NCI-H2171 treated with DMSO at 0.1 percent for 48 hours (cell line): ENCODE data around the gene NRBF2.

Experiments
- DNase-seq: peaks from one replicate; lab custom pipeline; 2025; lab: John Stamatoyannopoulos, UW

Gene NRBF2

DNA sequence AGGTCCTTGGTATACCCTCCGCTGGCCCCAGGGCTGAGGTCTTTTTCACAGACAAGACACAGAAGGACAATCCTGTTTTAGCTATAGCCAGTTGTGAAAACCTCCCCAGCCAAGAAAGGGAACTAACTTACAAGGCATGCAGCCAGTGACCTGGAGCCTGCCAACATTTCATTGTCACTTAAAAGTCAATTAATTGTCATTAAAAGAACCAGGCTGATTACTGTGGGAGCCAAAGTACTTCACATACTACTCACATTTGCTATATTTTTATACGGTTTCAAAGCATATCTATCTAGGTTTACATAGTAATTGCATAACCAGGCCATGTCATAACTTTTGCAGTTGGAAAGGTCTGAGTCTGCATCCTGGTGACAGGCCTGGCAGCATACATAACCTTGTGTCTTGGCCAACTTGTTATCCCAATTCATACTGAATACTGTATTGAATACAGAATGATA is 31.1 kb downstream of the NRBF2 start:
- no peak for DNase-seq

DNA sequence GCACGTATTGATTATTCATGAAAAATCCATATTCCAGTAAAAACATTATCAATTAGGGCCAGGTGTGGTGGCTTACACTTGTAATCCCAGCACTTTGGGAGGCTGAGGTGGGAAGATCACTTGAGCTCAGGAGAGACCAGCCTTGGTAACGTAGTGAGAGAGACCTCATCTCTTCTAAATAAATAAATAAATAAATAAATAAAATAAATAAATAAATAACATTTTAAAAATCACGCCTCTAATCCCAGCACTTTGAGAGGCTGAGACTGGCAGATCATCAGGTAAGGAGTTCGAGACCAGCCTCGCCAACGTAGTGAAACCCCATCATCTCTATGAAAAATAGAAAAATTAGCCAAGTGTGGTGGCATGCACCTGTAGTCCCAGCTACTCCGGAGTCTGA is 32.1 kb downstream of the NRBF2 start:
- no peak for DNase-seq

DNA sequence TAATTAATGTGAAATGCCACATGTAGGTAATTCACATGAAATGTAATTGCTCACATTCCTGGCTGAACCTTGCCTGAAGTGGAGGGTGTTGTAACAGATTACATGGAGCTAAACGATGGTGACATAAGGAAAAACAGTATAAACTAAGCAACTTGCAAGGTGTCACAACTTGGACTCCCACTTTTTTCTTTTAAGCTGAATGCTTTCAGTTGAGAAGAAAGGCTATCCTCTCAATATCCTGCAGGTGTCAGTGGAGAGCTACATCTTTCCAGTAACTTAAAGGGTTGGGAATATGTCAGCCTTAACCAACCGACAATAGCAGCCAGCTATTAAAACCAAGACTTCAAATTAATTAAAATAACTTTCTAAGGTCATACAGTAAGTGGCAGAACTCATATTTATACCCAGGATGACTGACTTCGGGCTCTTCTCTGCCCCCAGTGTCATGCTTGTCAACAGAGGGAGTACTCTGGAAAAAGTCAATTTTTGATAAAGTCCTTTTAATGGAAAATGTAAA is 33.7 kb downstream of the NRBF2 start:
- DNase-seq = peak; percentile 49

GRCh38 chr10:63168821-63169462 is 35.8 kb downstream of the NRBF2 start:
- no peak for DNase-seq

- no peak for DNase-seq
These were observed 36.5 kb downstream of the NRBF2 start for GRCh38 chr10:63169624-63170023.

DNA sequence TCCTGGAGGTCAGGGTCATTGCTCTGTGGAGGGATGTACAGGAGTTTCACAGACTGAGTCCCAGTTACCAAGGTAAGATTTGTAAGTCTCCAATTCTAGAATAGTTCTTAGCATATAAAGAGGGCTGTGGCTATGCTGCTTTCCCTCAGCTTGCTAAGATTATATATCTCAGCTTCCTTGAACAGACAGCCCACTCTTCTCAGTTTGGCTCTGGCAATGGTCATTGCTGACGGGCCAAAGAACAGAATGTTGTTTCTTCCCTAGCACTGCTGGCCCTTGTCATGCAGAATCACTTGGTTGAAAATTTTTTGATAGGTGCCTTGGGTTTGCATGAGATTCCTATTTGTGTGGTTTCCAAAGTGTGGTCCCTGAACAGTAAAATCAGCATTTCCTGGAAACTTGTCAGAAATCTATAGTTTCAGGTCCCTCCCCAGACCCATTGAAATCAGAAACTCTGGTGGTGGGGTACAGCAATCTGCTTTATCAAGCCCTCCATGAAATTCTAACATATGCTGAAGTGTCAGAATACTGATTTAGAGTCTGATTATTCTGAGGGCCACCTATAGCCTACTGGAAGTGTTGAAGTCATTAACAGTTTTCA is 38.2 kb downstream of the NRBF2 start:
- no peak for DNase-seq

DNA sequence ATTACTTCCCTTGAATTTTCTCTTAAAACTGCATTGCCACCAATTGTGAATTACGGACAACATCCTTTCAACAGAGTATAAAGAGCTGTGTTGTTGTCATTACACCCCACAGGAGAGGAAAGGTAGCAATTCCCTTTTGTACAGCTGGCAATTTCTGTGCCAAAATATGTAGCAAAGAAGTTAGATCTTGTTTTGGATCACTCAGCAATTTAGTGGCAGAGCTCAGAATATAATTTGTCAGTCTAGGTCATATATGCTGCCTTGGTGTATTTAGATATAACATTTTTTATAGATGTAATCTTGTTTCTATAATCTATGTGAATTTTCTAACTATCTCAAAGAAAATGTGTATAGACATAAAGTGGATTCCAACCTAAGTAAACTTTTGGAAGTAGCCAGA is 38.8 kb downstream of the NRBF2 start:
- DNase-seq = no peak

- DNase-seq = no peak
These were observed 40.5 kb downstream of the NRBF2 start for GRCh38 chr10:63173468-63174232.

DNA sequence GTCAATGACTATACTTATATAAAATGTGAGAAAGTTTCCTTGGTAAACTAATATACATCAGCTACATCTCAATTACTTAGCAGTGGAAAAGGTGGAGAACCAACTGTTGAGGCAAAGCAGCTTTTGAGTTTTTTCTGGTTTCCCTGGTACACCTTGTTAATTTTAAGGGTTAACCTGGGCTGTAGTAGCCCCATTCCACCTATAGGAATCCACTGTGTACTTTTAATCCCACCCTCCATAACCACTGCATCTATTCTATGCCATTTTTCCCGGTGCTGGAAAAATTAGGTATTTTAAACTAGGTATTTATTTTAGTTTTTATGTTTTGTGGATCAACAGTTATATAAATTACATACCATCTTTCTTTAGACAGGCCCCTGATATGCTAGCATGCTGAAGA is 42.4 kb downstream of the NRBF2 start:
- DNase-seq = no peak

- no peak for DNase-seq
These were observed 59.7 kb downstream of the NRBF2 start for GRCh38 chr10:63192826-63193225.

- no peak for DNase-seq
These were observed 64.4 kb downstream of the NRBF2 start for GRCh38 chr10:63197344-63198092.

DNA sequence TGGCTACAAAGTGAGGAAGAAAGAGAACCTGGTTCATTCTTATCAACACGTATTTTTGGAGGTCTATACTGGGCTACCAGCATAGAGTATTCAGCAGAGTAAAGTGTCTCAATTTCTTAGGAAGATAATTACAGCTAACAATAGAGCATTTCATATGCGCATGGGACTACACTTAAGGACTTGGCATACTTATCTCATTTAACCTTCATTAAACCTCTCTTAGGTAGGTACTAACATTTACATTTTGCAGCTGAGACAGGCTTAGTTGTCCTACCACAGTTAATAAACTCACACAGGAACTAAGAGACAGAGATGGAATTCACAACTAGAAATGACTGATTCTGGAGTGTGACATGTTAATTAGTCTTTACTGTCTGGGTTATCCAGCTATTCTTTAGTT is 66.6 kb downstream of the NRBF2 start:
- DNase-seq = no peak

- DNase-seq = no peak
These were observed 67.3 kb downstream of the NRBF2 start for GRCh38 chr10:63200431-63200830.

- no peak for DNase-seq
These were observed 68.0 kb downstream of the NRBF2 start for GRCh38 chr10:63201118-63201517.
